Endothelial cell of umbilical vein (primary cell): ENCODE measurements around the gene KCNJ3. TPM values are rescaled to one million over a fixed set of nuclear protein-coding genes. Genes with fewer than 3 reads are reported as not detected.

Source experiments
- BruUV-seq: library from RNA; stranded (reverse); fragments of 400-500 nt; replicated peaks from 2 replicates; lab custom pipeline; 2021; lab: Mats Ljungman, UMichigan
- CTCF ChIA-PET: fragments of 300-600, 350-600 bp; sonication (Branson Sonifier 250); formaldehyde crosslinking; loops from one replicate; lab custom pipeline; 2021; ENCODE audit warnings: antibody characterized with exemption, inconsistent platforms; lab: Charles Lee
- POLR2A ChIA-PET: fragments of 300-600, 350-600 bp; sonication (Branson Sonifier 250); formaldehyde crosslinking; loops from one replicate; lab custom pipeline; 2021; ENCODE audit warnings: antibody characterized with exemption, inconsistent platforms; lab: Charles Lee
- DNase-seq: peaks from one replicate; pipeline ENCODE4 v3.0.0-alpha.2; 2011; ENCODE audit warnings: low read depth, low spot score
- FAIRE-seq: peaks from 2 replicates; lab custom pipeline; 2011; peaks lifted over from hg19 to GRCh38; lab: Jason Lieb, UNC
- H2AFZ ChIP-seq: 2 replicates; pipeline ENCODE4 v1.6.0; 2012; ENCODE audit warnings: low read depth, low read length, control low read depth, inconsistent platforms
- H3K27ac ChIP-seq: 2 replicates; pipeline ENCODE4 v1.5.1; 2011; ENCODE audit warnings: low read depth, mild to moderate bottlenecking, control low read depth, low read length, moderate library complexity; ENCODE audit not compliant: insufficient read depth
- H3K27me3 ChIP-seq, 2 experiments: 2 replicates each; pipeline versions ENCODE4 v1.6.0 to v1.6.1; 2011; ENCODE audit warnings: low read length in 2 of 2, mixed read lengths in 1 of 2; ENCODE audit not compliant: control insufficient read depth in 2 of 2, insufficient read depth in 2 of 2
- H3K36me3 ChIP-seq, 2 experiments: 2 replicates in 1 of 2; 3 replicates in 1 of 2; pipeline ENCODE4 v1.5.1; 2011; ENCODE audit warnings: low read length in 2 of 2, mild to moderate bottlenecking in 1 of 2, moderate library complexity in 1 of 2; ENCODE audit not compliant: control insufficient read depth in 2 of 2, insufficient read depth in 2 of 2; ENCODE audit errors: extremely low read depth in 1 of 2
- H3K4me1 ChIP-seq: 3 replicates; pipeline ENCODE4 v1.5.1; 2011; ENCODE audit warnings: mild to moderate bottlenecking, low read length; ENCODE audit not compliant: control insufficient read depth, insufficient read depth; ENCODE audit errors: extremely low read depth
- H3K4me2 ChIP-seq: 2 replicates; pipeline ENCODE4 v1.6.1; 2011; ENCODE audit warnings: low read length, control low read depth, mixed read lengths; ENCODE audit not compliant: insufficient read depth
- H3K4me3 ChIP-seq, 3 experiments: fragments of 200-600 bp in 1 of 3; sonication (generic), shearing (Covaris generic) in 1 of 3; replicated peaks in 1 of 3; 2 replicates each; pipeline ENCODE4 v1.5.1; 2011 to 2016; ENCODE audit warnings: control low read depth in 3 of 3, low read length in 3 of 3, mild to moderate bottlenecking in 2 of 3, inconsistent platforms in 1 of 3, low read depth in 1 of 3, moderate library complexity in 1 of 3; ENCODE audit not compliant: insufficient read depth in 1 of 3
- H3K79me2 ChIP-seq: 2 replicates; pipeline ENCODE4 v1.6.0; 2012; ENCODE audit warnings: low read length, inconsistent platforms; ENCODE audit not compliant: control insufficient read depth, insufficient read depth
- H3K9ac ChIP-seq: replicated peaks from 2 replicates; pipeline ENCODE3; 2011; ENCODE audit warnings: low read length, control low read depth; ENCODE audit not compliant: insufficient read depth; ENCODE audit errors: extremely low read depth
- H3K9me1 ChIP-seq: replicated peaks from 3 replicates; pipeline ENCODE4 v1.6.0; 2011; ENCODE audit warnings: mild to moderate bottlenecking, low read length; ENCODE audit not compliant: control insufficient read depth, insufficient read depth; ENCODE audit errors: extremely low read depth
- H3K9me3 ChIP-seq: replicated peaks from 2 replicates; pipeline ENCODE4 v1.5.1; 2012; ENCODE audit warnings: low read length, inconsistent platforms; ENCODE audit not compliant: control insufficient read depth, insufficient read depth
- H4K20me1 ChIP-seq: replicated peaks from 2 replicates; pipeline ENCODE3; 2011; ENCODE audit warnings: mild to moderate bottlenecking, low read length; ENCODE audit not compliant: control insufficient read depth, insufficient read depth; ENCODE audit errors: extremely low read depth
- GATA2 ChIP-seq: IDR thresholded peaks from 2 replicates; pipeline ENCODE4 v1.7.0; 2011; ENCODE audit warnings: low read depth, mild to moderate bottlenecking, moderate library complexity, mixed read lengths, low read length; ENCODE audit not compliant: insufficient read length, insufficient read depth
- JUN ChIP-seq: IDR thresholded peaks from 2 replicates; pipeline ENCODE4 v1.6.1; 2011; ENCODE audit warnings: borderline replicate concordance, low read depth; ENCODE audit not compliant: insufficient read length, insufficient read depth
- dilution Hi-C: fragments of 300-500 bp; cut with MboI; formaldehyde crosslinking; loops from one replicate; pipeline ENCODE4 v1.15.0; 2019; ENCODE audit warnings: low sequenced_read_pairs; ENCODE audit not compliant: extremely low pct_ligation_motif_present
- intact Hi-C: fragments of 100-400 bp; cut with micrococcal nuclease; formaldehyde crosslinking; loops from one replicate; pipeline ENCODE4 v1.10.0; 2022
- polyA plus RNA-seq, 4 experiments: library from polyadenylated mRNA; depleted of rRNA in 3 of 4; stranded (reverse) in 3 of 4; unstranded in 1 of 4; fragments of >200 nt; gene quantifications; 2 replicates each; pipeline versions ENCODE4 v1.2.1 to v1.2.3, GENCODE V29; 2011 to 2012; ENCODE audit warnings: missing spikeins in 1 of 4
- total RNA-seq: library from RNA; stranded (reverse); gene quantifications from 2 replicates; pipeline ENCODE4 v1.2.3, GENCODE V29; 2021

Gene KCNJ3
- total and polyA plus RNA-seq, 2 donors (not counting 3 experiments of a cell fraction or from before 2014, with no cell fraction given) = not detected

- no peaks in the 10 kb centered on the region for H3K27me3 ChIP-seq
- BruUV-seq = no TSS peak
- ChIA-PET CTCF (no interaction called here), POLR2A (no interaction called here)
- FAIRE-seq (no peak), DNase-seq (no peak)
- intact Hi-C loops = no loop called here
- no peak overlapping the region for H3K27ac ChIP-seq
- H3K4me1 ChIP-seq = no peaks in the 10 kb centered on the region
- no peaks in the 10 kb centered on the region for H4K20me1 ChIP-seq
- H3K4me2 ChIP-seq = no peak overlapping the region
- H3K79me2 ChIP-seq = no peaks in the 10 kb centered on the region
- no peak overlapping the region for H3K9ac ChIP-seq
- H3K9me1 ChIP-seq = no peaks in the 10 kb centered on the region
- no peaks in the 10 kb centered on the region for H3K36me3 ChIP-seq
- H3K4me3 ChIP-seq = no peak overlapping the region
- H2AFZ ChIP-seq = no peak overlapping the region
- no peaks in the 10 kb centered on the region for H3K9me3 ChIP-seq
- dilution Hi-C loops = no loop called here
- TF ChIP-seq JUN = no peak
Observed at GRCh38 chr2:154875999-154876398, 177.5 kb downstream of the KCNJ3 start.

GRCh38 chr2:154882725-154883124 is 184.2 kb downstream of the KCNJ3 start:
- no peak overlapping the region for H3K4me2 ChIP-seq
- H3K4me3 ChIP-seq = no peak overlapping the region
- intact Hi-C loops = no loop called here
- H2AFZ ChIP-seq = no peak overlapping the region
- no peak overlapping the region for H3K27ac ChIP-seq
- peaks cover 2% of the 10 kb centered on the region for H4K20me1 ChIP-seq
- no peaks in the 10 kb centered on the region for H3K36me3 ChIP-seq
- H3K27me3 ChIP-seq = no peaks in the 10 kb centered on the region
- H3K9ac ChIP-seq = no peak overlapping the region
- no peak for TF ChIP-seq GATA2
- H3K79me2 ChIP-seq = no peaks in the 10 kb centered on the region
- POLR2A ChIA-PET = no interaction called here
- no peaks in the 10 kb centered on the region for H3K9me1 ChIP-seq
- BruUV-seq = no TSS peak
- CTCF ChIA-PET = no interaction called here
- H3K4me1 ChIP-seq = no peaks in the 10 kb centered on the region
- DNase-seq = no peak
- dilution Hi-C loops = no loop called here
- no peak for FAIRE-seq
- H3K9me3 ChIP-seq = no peaks in the 10 kb centered on the region
